ENCODE data around the gene TIMM17B. TPM values are rescaled to one million over a fixed set of nuclear protein-coding genes. Genes with fewer than 3 reads are reported as not detected.

The TIMM17B gene
- total RNA-seq, 1 experiment from 2014 or later, result 89.7 TPM

DNA sequence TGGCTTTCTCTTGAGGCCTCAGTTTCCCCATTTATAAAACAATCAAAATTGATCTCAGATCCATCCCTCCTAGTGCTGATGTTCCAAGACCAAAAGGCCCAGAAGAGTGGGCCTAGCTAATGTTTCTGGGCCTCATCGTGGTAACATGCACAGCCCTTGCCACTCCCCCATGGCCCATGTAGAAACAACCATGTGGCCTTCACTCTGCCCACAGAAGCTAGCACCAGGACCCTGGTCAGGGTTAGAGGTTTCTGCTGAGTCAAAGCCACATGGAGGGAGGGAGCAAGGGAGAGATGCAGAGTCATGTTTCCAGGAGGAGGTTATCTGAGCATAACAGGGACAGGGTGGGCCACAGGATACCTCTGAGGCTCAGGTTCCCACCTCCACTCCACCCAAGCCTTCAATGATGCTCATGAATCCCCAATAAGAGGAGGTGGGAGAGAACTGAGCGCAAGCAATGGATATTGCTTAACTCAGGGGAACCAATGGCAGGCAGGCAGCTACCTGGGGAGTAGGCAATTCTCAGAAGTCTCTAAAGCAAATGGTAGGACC is 42.9 kb upstream of the TIMM17B start:
- Histone ChIP-seq H4K91ac (ENCODE audit: insufficient read length, low read depth, low read length) (no peak overlapping the region), H3T11ph (ENCODE audit: low read length) (no peak overlapping the region), H3K4ac (ENCODE audit: low read depth, low read length) (no peak overlapping the region), H2AK5ac (ENCODE audit: insufficient read length, low read length) (no peak overlapping the region), H4K8ac (replicated peaks; ENCODE audit: insufficient read length, low read depth, low read length) (no peak overlapping the region), H3K4me2 (ENCODE audit: insufficient read depth, insufficient read length, low read length) (no peak overlapping the region), H3K27ac (ENCODE audit: insufficient read length, low read depth, low read length) (no peak overlapping the region), H3K79me1 (ENCODE audit: insufficient read depth, low read depth, low read length, poor library complexity, severe bottlenecking) (peaks cover 6% of the 10 kb centered on the region), H4K5ac (ENCODE audit: insufficient read length, low read depth, low read length) (no peak overlapping the region), H3K79me2 (ENCODE audit: insufficient read depth, low read length) (peaks cover 6% of the 10 kb centered on the region; the same call in 1 of the 2 replicates), H3K9ac (ENCODE audit: extremely low read depth, insufficient read length, low read length) (no peak overlapping the region), H4K20me1 (ENCODE audit: control insufficient read depth, insufficient read depth, insufficient read length) (no peaks in the 10 kb centered on the region), H3K27me3 (ENCODE audit: insufficient read depth, low read length) (no peaks in the 10 kb centered on the region), H2AFZ (ENCODE audit: low read length) (no peak overlapping the region), H2BK20ac (ENCODE audit: low read depth, low read length, poor library complexity, severe bottlenecking) (no peak overlapping the region), H3K56ac (ENCODE audit: insufficient read length, low read depth, low read length) (no peak overlapping the region), H3K9me3 (ENCODE audit: control insufficient read depth, low read depth, low read length) (no peaks in the 10 kb centered on the region), H3K4me1 (ENCODE audit: insufficient read depth, low read length) (peaks cover 4% of the 10 kb centered on the region; the same call in 1 of the 2 replicates), H2BK12ac (ENCODE audit: insufficient read length, low read depth, low read length) (no peak overlapping the region), H3K23me2 (ENCODE audit: insufficient read length, low read depth, low read length, poor library complexity, severe bottlenecking) (no peaks in the 10 kb centered on the region), H3K18ac (ENCODE audit: insufficient read length, low read depth, low read length) (no peak overlapping the region), H2BK15ac (ENCODE audit: low read depth, low read length) (no peak overlapping the region), H2BK120ac (ENCODE audit: low read depth, low read length, poor library complexity, severe bottlenecking) (no peak overlapping the region), H3K14ac (ENCODE audit: insufficient read depth, low read length) (no peak overlapping the region), H2BK5ac (ENCODE audit: insufficient read length, low read length) (no peak overlapping the region), H3K23ac (ENCODE audit: insufficient read length, low read depth, low read length) (no peak overlapping the region)
- peaks cover 1% of the 10 kb centered on the region; the same call in 1 of the 2 replicates for H3K27me3 Mint-ChIP-seq (ENCODE audit: low read depth)
- H3K9me3 Mint-ChIP-seq, result peaks cover 65 to 76% of the 10 kb centered on the region in 2 experiments
- H3K4me3 Mint-ChIP-seq, result no peak overlapping the region
- H3K27ac Mint-ChIP-seq, result no peak overlapping the region
- TF ChIP-seq, protein P1, sequence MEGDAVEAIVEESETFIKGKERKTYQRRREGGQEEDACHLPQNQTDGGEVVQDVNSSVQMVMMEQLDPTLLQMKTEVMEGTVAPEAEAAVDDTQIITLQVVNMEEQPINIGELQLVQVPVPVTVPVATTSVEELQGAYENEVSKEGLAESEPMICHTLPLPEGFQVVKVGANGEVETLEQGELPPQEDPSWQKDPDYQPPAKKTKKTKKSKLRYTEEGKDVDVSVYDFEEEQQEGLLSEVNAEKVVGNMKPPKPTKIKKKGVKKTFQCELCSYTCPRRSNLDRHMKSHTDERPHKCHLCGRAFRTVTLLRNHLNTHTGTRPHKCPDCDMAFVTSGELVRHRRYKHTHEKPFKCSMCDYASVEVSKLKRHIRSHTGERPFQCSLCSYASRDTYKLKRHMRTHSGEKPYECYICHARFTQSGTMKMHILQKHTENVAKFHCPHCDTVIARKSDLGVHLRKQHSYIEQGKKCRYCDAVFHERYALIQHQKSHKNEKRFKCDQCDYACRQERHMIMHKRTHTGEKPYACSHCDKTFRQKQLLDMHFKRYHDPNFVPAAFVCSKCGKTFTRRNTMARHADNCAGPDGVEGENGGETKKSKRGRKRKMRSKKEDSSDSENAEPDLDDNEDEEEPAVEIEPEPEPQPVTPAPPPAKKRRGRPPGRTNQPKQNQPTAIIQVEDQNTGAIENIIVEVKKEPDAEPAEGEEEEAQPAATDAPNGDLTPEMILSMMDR (conservative IDR thresholded peaks at IDR 0.05), result no peak
- no peak for DNase-seq
- WGBS (ENCODE audit: extremely low coverage, insufficient read length, low lambda C conversion rate), result no CpG with 5 or more reads among the region's 2 CpGs
- H3K36me3 Mint-ChIP-seq (ENCODE audit: insufficient read depth in 1 of 3, low read depth in 3 of 3), result peaks cover 26 to 55% (median 48%) of the 10 kb centered on the region in 3 experiments
- peaks cover 19 to 38% of the 10 kb centered on the region in 2 experiments for H3K4me1 Mint-ChIP-seq
